HG02852 (cell line): Measurements from ENCODE around the gene RHEB.
A peak's percentile ranks its signal among the peaks of the same experiment; 100 is the strongest.
"Not testable (repeated sequence)": the region's sequence is repeated elsewhere in the genome, so short reads cannot be mapped to it uniquely, and the experiment has no call there.

ENCODE experiments used
- ATAC-seq: cut with Tn5 transposase; IDR thresholded peaks from one replicate; pipeline ENCODE4 v1.9.1; 2021; ENCODE audit warnings: mild to moderate bottlenecking, moderate library complexity; ENCODE audit not compliant: unreplicated experiment

RHEB gene

DNA sequence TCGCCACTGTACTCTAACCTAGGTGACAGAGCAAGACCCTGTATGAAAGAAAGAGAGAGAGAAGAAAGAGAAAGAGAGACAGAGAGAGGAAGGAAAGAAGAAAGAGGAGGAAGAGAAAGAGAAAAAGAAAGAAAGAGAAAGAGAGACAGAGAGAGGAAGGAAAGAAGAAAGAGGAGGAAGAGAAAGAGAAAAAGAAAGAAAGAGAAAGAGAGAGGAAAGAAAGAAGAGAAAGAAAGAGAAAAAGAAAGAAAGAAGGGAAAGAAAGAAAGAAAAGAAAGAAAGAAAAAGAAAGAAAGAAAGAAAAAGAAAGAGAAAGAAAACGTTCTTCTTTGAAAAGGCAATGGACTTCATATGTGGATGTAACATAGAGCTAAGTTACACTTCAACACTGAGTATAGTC is 16.5 kb upstream of the RHEB start:
- not testable (repeated sequence) for ATAC-seq

DNA sequence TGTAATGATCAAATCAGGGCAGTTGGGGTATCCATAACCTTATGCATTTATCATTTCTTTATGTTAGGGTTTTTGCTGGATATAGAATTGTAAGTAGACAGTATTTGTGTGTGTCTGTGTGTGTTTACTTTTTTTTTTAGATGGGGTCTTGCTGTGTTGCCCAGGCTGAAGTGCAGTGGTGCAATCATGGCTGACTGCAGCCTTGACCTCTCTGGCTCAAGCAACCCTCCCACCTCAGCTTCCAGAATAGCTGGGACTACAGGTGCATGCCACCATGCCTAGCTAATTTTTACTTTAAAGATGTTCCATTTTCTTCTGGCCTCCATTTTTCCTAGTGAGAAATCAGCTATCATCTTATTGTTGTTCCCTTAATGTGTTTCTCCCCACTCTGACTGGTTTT is 10.1 kb upstream of the RHEB start:
- no peak for ATAC-seq

DNA sequence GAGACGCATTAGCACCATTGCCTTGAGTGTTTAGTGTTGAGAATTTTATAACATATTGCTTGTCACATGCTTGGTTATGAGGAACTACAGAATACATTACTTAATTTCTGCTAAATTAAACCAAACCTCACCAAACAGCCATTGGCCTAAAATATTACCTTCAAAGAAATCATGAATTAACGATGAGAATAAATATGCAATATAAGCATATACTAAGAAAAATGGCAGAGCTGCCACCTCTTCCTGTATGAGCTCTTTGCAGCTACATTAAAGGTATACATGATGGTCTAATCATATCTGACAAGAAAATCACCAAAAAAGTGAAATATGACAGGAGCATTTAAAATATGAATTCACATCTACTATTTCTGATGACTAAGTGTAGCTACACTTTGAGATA is 5.2 kb upstream of the RHEB start:
- no peak for ATAC-seq

DNA sequence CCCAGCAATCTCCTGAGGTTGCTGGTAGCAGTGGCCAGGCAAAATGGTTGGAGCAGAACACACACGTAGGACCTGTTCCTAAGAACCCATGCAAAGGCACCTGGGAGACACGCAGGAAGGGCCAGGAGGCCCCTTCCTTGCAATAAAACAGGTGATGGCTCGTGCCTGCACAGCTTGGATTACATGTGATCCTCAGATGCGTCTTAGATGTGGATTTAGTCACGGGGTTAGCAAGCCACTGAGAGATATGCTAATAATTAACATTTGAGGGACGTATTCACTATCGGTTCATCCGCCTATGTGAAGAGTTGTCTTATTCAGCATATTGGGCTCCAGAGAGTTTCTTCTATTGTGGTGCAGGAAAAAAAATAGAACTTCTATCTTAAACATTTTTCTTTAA is 4.6 kb upstream of the RHEB start:
- no peak for ATAC-seq

DNA sequence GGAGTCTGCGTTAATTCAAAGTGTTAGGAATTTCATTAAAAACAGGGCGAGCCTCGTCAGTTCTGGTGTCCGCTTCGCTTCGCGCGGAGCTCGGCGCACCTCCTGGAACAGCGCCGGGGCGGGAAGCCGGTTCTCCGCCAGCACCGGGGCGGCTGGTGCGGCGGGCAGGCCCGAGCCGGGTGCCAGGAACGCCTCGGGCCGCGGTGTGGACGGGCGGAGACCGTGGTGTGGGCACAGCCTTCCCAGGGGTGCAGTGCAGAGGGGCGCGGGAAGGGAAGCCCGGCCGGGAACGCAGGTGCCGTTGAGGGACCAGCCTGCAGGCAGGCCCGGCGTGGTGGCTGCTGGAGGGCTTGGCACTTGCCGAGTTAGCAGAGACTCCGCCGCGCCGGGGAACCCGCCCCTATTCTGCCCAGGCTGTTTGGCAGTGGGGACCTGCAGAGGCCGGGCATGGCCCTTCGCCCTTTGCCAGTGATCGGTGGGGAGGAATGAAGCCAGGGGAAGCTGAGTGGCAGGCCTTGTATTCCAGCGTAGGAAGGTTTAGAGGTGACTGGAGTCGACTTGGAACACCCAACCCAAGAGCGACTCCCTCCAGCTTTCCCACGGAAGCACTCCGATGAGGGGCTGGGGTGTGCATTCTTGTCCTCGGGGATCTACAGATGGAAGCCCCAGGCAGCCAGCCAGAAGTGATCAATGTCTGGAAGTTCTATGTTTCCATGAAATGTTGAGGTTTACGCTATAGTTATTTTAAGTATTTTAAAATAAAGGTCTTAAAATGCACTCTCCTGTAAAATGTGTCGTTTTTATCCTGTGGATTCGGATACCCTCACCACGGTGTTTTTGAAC is 945 bp upstream of the RHEB start:
- no peak for ATAC-seq

DNA sequence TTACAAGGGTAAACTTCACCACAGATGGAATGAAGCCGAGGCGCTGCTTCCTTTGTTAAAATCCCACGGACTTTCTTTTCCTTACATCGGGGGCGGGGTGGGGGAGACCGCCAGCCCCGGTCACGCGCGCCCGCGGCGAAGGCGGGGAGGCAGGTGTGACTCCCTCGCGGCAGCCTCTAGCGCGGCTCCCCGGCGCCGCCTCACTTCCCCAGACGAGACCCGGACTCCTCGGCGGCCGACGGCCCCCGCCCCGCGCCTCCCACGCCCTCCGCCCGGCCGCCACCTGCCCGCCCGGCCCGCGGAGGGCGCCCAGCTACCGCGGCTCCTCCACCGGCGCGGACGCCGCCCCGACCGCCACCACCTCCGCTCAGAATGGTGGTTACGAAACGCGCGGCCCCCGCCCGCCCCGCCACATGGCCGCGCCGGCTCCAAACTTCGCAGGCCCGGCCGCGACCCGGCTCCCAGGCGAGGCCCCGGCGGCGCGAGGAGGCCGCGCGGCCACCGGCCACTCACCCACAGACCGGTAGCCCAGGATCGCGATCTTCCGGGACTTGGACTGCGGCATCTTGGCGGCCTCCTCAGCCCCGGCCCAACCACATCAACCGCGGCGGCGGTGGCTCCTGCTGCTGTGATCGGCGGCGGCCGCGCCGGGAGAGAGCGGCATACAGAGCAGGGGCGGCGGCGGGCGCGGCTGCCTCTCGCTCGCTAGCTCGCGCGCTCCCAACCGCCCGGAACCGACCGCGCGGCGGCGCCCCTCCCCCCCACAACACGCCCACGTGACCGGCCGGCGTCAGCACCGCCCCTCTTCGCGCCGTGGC is 539 bp downstream of the RHEB start:
- ATAC-seq = peak; percentile 49

DNA sequence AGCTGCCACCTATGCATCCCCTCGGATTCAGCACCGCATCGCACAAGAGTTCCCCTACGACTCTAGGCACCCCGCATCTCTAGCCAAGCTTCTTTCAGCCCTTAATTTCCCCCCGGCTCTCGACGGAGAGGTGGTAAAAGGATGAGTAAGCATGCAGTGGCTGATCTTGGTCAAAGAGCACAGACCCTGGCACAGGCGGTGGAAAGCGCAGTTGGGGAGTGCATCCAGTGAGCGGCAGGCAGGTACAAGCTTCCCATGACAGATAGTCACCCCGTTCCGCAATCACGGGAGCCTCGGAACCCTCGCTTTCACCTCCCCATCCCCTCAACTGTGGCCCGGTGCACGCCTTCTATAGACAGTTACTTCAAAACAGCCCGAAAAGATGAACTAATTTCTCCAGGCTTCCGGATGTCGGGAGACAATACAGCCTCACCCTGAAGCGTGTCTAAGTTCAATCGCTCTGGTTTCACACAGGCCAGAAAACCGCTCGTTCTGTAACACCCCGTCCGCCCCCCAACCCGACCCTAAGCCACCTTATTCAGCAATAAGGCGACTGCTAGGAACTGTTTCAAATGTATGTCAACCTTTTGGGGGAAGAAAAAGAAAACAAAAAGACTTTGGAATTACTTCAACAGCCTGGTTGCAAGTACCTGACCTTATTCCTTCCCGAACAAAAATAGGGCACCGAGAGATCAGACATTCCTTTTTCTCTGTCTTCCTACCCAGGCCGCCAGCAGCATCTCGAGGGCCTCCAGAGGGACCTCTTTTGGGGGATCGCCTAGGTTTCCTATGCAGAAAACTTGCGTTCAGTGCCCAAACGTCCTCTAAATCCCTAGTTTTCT is 1.4 kb downstream of the RHEB start:
- ATAC-seq = no peak

DNA sequence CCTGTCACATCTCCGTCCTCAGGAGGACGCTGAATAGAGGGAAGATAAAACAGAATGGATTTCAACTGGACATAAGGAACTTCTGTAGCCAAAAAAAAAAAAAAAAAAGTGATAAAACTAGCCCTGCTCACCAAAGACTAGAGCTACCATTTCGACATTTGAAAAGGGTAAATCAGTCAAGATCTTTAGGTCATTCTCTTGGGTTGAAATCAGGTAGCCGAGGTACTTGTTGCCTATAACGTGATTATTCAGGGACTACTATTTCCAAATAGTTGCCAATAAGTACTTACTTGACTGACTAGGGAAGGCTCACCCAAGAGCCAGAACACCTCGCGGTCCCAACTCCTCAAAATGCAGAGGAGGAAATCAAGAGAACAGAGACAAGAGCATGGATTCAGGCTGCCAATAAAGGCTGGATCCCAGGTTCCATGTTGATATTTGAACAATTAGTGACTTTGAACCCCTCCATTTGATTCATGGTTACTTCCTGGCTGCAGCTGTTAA is 2.0 kb downstream of the RHEB start:
- ATAC-seq = no peak

DNA sequence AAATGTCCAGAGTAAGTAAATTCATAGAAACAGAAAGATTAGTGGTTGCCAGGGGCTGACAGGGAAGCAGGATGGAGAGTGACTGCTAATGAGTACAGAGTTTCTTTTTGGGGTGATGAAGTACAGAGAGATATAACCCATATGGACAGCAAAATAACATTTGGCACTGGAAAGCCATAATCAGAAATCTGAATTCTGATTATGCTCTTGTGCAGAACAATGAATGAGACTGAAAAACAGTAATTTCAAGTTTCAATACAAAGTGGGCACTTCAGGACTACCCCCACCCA is 4.5 kb downstream of the RHEB start:
- ATAC-seq = no peak

DNA sequence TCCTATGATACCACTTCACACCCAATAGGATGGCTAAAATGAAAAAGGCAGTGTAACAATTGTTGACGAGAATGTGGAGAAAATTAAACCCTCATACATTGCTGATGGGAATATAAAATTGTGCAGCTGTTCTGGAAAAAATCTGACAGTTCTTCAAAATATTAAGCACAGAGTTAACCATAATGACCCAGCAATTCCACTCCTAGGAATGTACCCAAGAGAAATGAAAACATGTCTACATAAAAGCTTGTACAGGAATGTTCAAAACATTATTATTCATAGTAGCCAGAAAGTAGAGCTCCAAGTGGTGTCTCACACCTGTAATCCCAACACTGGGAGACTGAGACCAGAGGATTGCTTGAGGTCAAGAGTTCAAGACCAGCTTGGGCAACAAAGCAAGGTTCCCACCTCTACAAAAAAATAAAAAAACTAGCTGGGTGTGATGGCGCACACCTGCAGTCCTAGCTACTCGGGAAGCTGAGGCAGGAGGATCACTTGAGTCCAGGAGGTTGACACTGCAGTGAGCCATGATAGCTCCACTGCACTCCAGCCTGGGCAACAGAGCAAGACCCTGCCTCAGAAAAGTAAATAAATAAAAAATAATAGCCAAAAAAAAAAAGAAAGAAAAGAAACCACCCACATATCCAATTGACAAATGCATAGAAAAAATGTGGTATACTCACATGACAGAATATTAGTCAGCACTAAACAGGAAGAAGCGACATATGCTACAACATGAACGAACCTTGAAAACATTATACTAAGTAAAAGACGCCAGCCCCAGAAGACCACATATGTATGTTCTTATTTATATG is 5.0 kb downstream of the RHEB start:
- no peak for ATAC-seq

DNA sequence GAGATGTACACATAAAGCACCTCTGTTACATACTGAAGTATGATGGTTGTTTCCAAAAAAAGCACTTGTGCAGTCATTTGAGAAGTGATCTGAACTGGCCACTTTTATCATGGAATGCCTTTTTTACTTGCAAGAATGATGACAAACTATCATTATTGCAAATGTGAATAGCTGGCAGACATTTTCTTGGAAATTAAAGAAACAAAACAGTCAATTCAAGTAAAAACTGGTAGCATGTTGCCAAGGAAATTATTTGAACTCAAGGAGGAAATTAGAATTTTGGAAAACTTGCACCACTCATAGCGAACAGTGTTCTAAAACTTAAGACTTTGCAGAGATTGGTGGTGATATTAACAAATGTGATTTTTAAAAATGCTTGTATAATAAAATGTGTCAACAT is 6.6 kb downstream of the RHEB start:
- no peak for ATAC-seq

DNA sequence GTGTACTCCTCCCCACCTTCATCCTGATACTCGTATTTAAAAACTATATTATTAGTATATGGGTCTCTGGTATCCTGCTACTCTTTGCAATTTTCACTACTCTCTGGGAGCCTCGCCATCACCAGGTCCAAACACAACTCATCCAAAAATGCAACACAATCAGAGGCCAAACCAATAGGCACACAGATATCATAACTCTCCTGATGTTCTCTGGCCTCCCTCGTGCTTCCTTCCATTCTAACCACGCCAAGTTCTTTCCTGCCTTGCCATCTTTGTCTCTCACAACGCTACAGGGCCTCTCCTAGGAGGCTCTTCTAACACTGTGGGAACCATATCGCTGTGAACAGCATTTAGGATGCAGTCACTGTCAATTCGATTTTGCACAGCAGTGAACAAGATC is 7.3 kb downstream of the RHEB start:
- ATAC-seq = no peak

DNA sequence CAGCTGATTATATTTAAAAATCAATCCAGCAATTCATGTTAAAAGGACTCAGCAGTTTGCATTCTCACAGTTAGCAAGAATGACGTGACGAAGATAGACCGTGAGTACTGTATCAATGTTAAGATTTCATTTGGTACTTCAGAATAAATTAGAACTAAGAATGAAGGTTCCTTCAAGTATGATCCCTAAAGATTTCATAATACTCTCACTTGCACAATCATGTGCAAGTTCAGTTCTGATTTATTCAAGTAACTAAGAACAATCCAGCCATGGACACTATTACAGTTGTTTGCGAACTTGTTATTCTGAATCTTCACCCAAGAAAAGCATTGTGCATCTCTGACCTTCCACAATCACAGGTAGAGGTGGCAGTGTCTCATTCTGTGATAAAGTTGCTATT is 7.7 kb downstream of the RHEB start:
- no peak for ATAC-seq

DNA sequence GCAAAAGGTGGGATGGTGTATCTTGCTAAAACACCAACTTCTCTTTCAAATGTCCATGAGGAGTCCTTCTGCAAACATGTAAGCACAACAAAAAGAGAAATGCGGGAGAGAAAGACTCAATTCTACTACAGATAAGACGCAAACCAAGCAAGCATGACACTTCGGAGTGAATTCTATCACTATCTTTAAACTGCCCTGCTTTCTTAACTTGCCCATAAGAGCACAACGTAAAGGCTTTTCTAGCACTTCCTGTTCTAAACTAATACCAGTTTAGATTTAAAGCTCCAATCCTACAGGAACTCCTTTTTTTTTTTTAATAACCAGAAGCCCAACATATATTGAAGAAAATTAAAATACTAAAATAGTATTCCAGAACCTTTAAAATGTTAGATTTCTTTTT is 8.4 kb downstream of the RHEB start:
- no peak for ATAC-seq

DNA sequence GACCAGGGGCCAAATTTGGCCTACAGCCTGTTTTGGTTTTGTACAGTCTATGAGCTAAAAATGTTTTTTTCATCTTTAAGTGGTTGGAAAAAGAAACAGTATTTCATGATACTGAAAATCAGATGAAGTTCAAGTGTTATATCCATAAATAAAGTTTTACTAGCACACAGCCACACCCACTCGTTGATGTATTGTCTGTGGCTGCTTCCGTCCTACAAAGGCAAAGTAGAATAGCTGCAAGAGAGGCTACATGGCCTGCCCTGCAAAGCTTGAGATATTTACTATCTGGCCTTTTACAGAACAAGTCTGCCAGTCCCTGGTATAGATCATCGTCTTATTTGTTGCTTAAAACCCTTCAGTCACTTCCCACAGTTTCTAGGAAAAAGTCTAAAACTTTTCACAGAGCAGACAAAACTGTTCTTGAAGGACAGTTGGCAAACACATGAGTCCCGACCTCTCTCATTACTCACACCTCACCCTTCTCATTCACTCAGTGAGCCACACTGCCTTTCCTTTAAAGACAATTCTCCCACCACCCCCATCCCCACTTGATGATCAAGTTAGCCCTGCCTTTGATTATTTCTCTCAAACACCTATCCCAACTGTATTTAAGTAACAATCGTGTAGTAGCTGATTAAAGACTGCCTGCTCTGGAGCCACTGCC is 9.9 kb downstream of the RHEB start:
- no peak for ATAC-seq

DNA sequence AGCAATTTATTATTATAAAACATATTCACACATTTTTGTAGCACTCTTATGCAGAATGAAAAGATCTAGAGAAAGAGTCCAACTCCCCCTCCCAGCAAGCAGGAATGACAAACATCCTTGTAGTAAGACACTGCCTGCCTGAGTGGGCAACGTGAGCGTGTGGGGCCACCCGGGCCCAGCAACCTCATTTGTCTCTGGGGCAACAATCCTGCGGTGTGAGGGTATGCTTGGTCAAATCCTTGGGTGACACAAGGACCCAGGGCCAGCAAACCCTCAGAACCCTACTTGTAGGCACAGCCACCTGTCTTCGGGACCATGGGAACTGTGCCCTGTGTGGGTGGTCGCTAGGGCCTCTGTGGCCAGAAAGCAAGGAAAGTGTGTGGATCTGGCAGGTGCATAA is 10.7 kb downstream of the RHEB start:
- no peak for ATAC-seq

DNA sequence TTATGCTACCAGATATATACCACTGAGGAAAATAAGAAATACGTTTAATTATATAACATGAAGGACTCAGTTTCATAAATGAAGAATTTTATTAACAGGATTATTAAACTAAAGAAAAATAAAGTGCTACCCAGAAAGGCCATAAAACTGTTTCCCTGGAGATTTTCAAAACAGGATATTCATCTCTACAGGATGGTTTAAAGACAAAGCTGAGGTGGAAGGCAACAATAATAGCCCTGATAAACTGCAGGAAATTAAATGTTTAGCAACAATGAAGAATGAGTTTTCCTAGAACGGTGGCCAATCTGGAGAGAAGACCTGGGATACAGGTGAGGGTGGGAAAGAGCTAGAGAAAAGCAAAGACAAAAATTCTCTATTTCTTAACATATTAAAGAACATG is 11.9 kb downstream of the RHEB start:
- no peak for ATAC-seq

DNA sequence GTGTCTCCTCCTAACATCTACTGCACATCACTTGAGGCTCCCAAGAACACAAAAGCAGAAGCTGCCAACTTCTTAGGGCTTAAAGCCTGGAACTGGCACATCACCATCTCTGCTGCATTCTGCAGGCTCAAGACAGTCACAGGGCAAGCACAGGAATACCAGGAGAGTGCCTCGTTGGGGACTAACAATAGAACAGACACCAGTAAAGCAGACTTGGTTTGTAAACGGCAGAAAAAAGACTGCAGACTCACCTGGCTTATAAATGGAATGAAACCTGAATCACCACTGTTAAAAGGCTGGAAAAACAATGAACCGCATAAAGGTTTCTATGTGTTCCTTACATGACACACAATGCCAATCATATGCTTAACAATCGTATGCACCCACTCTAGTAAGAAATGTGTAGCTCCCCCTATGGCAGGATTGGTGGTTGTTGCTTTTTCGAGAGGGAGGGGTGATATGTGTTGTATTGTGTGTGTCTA is 12.8 kb downstream of the RHEB start:
- no peak for ATAC-seq

DNA sequence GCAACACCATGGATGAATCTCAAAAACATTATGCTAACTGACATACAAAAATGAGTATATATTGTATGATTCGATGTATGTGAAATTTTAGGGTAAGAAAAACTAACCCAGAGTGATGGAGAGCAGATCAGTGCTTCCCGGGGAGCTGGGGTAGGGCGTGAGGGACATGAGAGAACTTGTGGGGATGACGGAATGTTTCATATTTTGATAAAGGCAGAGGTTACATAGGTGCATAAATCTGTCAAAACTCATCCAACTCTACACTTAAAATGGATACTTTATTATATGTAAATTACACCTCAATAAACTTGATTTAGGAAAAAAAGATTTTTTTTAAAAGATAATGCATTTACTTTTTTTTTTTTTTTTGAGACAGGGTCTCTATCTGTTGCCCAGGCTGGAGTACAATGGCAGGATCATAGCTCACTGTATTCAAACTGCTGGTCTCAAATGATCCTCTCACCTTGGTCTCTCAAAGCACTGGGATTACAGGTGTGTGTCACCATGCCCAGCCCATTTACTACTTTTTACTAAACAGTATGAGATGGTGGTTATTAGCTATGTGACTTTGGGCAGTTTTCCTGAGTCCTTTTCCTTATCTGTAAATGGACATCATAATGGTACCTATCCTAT is 13.7 kb downstream of the RHEB start:
- ATAC-seq = no peak
